WERI-Rb-1 (cell line): ENCODE data around the gene CCDC183.
A peak's percentile ranks its signal among the peaks of the same experiment; 100 is the strongest.

ENCODE experiments used
- DNase-seq: peaks from one replicate; pipeline ENCODE4 v3.0.0-alpha.2; 2020
- H3K27ac ChIP-seq: fragments of 250-450 bp; sonication (Bioruptor Pico); 2 replicates; pipeline ENCODE4 v1.5.1; 2020; ENCODE audit warnings: mild to moderate bottlenecking, moderate library complexity
- H3K27me3 ChIP-seq: fragments of 250-450 bp; sonication (Bioruptor Pico); 2 replicates; pipeline ENCODE4 v1.5.1; 2021; ENCODE audit warnings: mild to moderate bottlenecking, low read depth, moderate library complexity; ENCODE audit not compliant: insufficient read depth, severe bottlenecking
- H3K36me3 ChIP-seq: fragments of 250-450 bp; sonication (Bioruptor Pico); 2 replicates; pipeline ENCODE4 v1.5.1; 2020; ENCODE audit warnings: mild to moderate bottlenecking, moderate library complexity
- H3K4me3 ChIP-seq: 2 replicates; pipeline ENCODE4 v1.5.1; 2011; ENCODE audit warnings: low read depth, mild to moderate bottlenecking, control low read depth, low read length
- H3K9me3 ChIP-seq: fragments of 250-450 bp; sonication (Bioruptor Pico); 2 replicates; pipeline ENCODE4 v1.5.1; 2021; ENCODE audit warnings: mild to moderate bottlenecking, moderate library complexity; ENCODE audit not compliant: severe bottlenecking
- TF ChIP-seq, protein P1 (sequence below): IDR thresholded peaks from 2 replicates; pipeline ENCODE4 v1.5.1; 2011; ENCODE audit warnings: low read depth, mild to moderate bottlenecking, control low read depth, inconsistent platforms, low read length

Gene CCDC183

DNA sequence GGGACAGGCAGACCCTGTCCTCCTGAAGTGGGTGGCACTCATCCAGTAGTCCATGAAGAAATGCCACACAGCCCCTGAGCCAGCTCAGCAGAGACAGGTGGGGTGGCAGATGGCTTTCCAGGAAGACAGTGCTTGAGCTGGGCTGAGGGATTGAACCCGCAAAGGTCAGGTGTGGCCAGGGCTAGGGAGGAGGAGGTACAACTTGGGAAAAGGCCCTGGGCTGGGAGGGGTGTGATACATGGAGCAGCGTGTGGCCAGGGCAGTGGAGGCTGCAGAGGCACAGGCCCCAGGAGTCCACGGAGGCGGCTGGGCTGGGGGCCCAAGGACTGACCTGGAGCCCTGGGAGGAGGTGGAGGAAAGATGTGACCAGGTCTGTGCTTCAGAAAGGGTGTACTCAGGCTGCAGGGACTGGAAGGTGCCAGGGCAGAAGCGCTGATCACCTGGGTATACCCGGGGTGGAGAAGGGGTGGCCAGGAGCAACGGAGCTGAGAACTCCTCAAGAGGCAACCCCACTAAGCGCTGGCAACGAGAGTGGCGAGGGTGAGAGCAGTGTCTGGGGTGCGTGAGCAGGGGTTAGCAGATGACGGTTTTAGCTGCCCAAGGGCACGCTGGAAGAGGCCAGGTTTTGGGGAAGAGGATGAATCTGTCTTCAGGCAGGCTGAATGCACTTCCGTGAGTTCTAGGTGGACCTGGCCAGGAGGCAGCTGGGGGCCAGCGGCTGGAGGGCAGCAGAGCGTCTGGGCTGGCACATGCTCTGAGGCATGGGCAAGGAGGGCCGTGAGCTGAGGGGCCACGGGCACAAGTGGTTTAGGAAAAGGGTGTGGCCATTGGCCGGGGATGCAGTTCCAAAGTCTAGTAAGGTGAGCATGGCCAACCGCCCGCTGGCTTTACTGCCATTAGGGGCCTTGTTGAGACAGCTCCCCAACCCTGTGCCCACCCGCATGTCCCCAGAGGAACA, 7.7 kb downstream of the CCDC183 start:
- H3K9me3 ChIP-seq: no peaks in the 10 kb centered on the region
- peaks cover 39% of the 10 kb centered on the region for H3K36me3 ChIP-seq
- H3K4me3 ChIP-seq: no peak overlapping the region
- peak overlapping the region; percentile 90 for H3K27ac ChIP-seq
- DNase-seq: peak; percentile 93
- TF ChIP-seq, protein P1, sequence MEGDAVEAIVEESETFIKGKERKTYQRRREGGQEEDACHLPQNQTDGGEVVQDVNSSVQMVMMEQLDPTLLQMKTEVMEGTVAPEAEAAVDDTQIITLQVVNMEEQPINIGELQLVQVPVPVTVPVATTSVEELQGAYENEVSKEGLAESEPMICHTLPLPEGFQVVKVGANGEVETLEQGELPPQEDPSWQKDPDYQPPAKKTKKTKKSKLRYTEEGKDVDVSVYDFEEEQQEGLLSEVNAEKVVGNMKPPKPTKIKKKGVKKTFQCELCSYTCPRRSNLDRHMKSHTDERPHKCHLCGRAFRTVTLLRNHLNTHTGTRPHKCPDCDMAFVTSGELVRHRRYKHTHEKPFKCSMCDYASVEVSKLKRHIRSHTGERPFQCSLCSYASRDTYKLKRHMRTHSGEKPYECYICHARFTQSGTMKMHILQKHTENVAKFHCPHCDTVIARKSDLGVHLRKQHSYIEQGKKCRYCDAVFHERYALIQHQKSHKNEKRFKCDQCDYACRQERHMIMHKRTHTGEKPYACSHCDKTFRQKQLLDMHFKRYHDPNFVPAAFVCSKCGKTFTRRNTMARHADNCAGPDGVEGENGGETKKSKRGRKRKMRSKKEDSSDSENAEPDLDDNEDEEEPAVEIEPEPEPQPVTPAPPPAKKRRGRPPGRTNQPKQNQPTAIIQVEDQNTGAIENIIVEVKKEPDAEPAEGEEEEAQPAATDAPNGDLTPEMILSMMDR: no peak
- H3K27me3 ChIP-seq: no peaks in the 10 kb centered on the region

DNA sequence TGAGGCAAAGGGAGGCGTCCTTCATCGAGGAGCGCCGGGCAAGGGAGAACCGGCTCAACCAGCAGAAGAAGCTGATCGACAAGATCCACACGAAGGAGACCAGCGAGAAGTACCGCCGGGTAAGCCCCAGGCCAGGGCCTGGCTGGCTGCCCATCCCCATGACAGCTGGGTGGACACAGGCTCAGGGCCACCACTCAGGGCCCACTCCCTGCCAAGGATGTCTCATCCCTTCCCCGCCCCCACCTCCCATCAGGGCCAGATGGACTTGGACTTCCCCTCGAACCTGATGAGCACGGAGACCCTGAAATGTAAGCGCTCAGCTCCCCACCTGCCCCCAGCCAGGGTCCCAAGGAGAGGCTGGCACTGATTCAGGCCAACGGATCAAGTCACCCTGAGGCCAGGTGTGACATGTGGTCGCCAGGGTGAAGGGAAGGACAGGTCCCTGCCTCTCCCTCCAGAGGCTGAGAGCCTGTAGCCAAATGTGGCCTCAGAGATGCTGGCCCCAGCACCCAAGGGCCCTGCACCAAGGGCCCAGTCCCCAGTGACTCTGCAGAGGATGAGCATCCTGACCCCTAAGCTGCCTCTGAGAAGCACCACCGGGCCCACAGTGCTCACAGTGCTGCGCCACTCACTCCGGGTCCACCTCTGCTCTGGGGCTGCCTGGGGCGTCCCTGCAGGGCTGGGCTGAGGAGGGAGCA, 8.5 kb downstream of the CCDC183 start:
- DNase-seq: peak; percentile 58
- H3K4me3 ChIP-seq: no peak overlapping the region
- H3K27ac ChIP-seq: peak overlapping the region; percentile 90
- no peaks in the 10 kb centered on the region for H3K9me3 ChIP-seq
- H3K27me3 ChIP-seq: no peaks in the 10 kb centered on the region
- H3K36me3 ChIP-seq: peaks cover 47% of the 10 kb centered on the region
- TF ChIP-seq, protein P1: no peak

DNA sequence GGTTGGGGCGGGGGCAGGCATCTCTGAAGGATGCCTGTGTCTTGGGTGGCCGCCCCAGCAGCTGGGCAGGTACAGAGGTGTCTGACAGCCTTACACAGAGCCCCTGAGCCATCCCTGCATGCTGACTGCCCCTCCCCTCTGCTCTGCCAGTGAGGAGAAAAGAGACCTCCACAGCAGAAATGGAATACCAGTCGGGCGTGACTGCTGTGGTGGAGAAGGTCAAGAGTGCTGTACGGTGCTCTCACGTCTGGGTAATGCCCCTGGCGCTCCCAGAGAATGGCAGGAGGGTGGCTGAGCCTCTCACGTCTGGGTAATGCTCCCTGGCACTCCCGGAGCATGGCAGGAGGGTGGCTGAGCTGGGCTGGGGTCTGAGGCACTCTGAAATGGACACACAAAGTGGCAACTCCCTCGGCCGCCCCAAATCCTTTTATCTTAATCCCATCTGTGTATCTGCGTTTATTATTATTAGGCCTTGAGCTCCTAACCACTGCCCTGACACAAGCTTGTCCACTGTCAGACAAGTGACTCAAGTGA, 9.1 kb downstream of the CCDC183 start:
- no peak for DNase-seq
- Histone ChIP-seq H3K27ac (peak overlapping the region; percentile 90), H3K9me3 (no peaks in the 10 kb centered on the region), H3K36me3 (peaks cover 53% of the 10 kb centered on the region), H3K4me3 (no peak overlapping the region), H3K27me3 (no peaks in the 10 kb centered on the region)
- TF ChIP-seq, protein P1: no peak

DNA sequence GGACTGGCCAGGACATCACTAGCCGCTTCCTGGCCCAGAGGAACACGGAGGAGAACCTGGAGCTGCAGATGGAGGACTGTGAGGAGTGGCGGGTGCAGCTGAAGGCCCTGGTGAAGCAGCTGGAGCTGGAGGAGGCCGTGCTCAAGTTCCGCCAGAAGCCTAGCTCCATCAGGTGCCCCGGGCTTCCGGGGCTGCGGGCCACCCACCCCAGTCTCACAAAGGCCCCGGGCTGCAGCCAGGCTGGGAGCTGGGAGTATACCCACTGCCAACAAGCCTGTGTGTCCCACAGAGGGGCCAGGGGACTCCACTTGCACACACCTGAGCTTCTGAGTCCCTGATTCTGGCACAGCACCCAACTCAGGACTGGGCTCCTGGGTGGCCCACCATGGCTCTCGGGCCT, 9.9 kb downstream of the CCDC183 start:
- Histone ChIP-seq H3K36me3 (peaks cover 61% of the 10 kb centered on the region), H3K4me3 (no peak overlapping the region), H3K9me3 (no peaks in the 10 kb centered on the region), H3K27me3 (no peaks in the 10 kb centered on the region), H3K27ac (peak overlapping the region; percentile 90)
- no peak for DNase-seq
- TF ChIP-seq, protein P1: no peak

DNA sequence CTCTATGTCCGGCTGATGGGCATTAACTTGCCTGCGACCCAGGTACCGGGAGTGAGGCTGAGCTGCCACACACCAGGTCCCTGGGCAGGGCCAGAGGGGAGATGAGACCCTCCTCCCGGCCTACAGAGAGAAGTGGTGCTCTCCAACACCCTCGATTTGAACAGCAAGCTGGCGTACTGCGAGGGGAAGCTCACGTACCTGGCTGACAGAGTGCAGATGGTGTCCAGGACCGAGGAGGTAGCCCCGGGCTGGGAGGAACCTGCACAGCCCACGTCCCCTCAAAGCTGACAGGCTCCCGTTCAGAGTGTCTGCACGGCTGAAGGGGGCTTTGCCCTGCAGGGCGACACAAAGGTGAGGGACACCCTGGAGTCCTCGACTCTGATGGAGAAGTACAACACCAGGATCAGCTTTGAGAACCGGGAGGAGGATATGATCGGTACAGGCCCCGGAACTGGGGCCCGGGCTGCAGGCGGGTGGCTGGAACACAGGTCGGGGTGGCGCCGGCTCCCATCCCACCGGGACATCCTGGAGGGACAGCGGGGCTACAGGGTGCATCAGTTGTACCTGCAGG, 10.6 kb downstream of the CCDC183 start:
- H3K27ac ChIP-seq: peak overlapping the region; percentile 99
- peaks cover 68% of the 10 kb centered on the region for H3K36me3 ChIP-seq
- no peak for DNase-seq
- H3K4me3 ChIP-seq: peak overlapping the region; percentile 61
- no peaks in the 10 kb centered on the region for H3K9me3 ChIP-seq
- TF ChIP-seq, protein P1: no peak
- no peaks in the 10 kb centered on the region for H3K27me3 ChIP-seq
